Measurements from ENCODE around the gene BICC1.

BICC1 gene

DNA sequence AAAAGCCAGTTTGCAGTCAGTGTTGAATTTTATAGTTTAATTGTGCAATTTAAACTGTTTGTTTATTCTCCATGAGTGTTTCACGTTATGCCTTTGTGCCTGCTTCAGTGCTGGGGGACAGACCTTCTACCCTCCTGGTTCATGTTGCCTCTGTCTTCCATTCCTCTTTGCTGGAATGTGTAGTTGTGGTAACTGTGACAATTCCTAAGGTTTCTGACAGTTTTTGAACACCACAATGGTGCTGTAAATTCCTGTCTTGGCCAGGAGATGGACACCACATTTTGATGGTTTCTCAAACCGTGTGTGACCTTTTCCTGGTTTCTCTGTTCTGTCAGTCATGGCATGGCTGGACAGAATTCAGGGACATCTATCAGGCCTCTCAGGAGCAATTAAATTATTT lies 201.7 kb downstream of the BICC1 start:
- DNase-seq = no peak

- peak; percentile 66 for DNase-seq
Measured at GRCh38 chr10:58715061-58715460, 202.4 kb downstream of the BICC1 start.

DNA sequence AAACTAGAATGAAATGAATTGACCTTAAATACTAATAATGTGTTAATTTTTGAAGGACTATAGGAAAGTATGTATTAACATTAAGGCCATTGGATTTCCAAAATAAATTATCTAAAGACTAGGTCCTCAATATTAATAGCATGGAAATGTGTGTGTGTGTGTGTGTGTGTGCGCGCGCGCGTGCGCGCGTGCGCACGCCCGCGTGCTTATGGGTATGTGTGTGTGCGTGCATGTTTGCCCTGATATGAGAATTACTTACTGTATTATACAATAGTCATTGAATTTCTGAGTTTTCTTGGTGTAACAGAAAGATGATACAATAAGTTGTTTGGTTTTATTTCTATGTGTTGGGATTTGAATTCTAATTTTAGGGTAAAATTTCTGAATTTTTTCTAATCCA lies 205.9 kb downstream of the BICC1 start:
- DNase-seq = no peak

DNA sequence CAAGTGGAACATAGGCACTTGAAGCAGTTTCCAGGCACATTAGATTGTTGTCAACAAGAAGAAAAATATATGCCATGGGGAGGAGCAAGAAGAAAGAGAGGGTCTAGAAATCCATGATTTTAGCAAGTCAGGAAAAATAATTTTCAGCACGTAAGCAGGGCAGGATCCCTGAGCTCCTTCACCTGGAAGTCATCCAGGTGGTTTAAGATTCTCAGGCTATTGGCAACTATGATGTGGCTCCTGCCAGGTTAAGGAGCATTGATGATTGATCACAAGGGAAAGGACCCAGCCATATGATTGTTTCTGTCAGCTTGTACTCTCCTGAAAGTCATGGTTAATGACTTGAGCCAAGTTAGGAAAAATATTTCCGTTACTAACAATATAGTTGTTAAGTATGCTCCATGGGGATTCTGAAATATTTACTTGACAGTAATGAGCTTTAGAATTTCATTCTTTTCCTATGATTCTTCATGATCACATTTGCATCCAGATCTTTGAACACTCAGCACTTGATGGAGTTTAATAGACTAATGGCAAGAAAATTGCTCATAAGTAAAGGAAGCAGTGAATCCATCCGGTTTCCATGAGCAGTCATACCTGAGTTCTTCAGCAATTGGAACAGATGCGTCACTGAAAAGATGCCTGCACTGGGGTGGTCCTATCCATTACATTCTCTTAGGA lies 209.1 kb downstream of the BICC1 start:
- peak; percentile 81 for DNase-seq

- no peak for DNase-seq
Measured at GRCh38 chr10:58723186-58723585, 210.5 kb downstream of the BICC1 start.

GRCh38 chr10:58723966-58724365 lies 211.3 kb downstream of the BICC1 start:
- DNase-seq = peak; percentile 65

GRCh38 chr10:58724781-58725180 lies 212.1 kb downstream of the BICC1 start:
- DNase-seq = no peak

DNA sequence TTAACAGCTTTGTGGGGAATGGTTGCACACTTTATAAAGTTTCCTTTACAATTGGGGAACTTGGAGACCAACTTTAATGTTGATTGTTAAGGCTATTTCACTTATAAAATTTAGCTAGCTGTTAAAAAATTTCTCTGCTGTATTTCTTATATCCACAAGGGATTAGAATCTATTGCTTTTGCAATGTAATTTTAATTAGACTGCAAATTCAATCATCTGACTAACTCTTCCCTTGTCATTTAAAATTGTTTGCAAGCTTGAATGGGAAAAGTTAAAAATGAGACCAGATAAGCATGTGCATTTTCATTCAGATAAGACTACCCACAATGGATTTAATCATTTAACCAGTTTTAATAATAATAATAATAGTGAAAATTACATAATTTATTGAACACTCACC lies 213.2 kb downstream of the BICC1 start:
- DNase-seq = no peak

GRCh38 chr10:58727633-58728032 lies 215.0 kb downstream of the BICC1 start:
- DNase-seq = no peak

DNA sequence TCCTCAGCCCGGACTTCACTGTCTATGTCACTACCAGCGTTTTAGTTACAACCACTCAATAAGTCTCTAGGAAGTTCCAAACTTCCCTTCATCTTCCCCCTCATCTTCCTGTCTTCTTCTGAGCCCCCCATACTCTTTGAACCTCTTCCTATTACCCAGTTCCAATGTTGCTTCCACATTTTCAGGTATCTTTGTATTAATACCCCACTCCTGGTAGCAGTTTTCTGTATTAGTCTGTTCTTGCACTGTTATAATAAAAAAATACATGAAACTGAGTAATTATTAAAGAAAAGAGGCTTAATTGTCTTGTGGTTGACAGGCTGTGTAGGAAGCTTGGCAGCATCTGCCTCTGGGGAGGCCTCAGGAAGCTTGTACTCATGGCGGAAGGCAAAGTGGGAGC lies 218.6 kb downstream of the BICC1 start:
- no peak for DNase-seq

DNA sequence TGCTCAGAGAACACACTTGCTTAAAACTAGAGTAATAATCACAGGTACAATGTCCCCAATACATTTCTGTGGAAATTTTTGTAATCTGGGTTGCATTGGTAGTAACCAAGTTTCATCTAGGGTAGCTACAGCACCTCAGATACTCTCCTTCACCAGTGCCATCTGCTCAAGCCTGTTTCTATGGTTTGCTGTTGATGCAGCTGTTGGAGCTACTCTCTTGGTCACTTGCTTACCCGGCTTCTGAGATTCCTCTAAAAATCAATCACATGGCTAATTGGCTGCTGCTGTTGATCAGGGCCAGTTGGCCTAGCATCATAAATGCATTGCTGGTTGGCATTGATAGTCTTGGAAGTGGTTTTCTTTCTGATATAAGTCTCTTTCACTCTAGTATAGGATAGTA lies 220.8 kb downstream of the BICC1 start:
- no peak for DNase-seq

- peak; percentile 93 for DNase-seq
Measured at GRCh38 chr10:58734116-58734515, 221.4 kb downstream of the BICC1 start.

DNA sequence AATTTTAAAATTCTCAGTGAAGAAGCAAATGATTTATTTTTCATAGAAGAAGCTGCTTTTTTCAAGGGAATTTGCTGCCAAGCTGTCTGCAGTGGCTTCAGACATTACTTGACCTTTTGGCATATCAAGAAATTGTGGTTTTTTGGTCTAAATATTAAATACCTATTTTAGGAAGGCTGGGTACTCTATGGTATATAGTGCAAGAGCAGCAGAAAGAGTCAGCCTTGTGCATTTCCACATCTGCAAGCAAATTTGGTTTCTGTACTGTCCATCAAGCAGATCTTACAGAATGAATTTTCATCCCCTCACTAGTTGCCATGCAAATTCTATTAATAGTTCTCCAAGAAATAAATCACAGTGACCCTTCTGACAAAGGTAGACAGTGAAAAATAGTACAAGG lies 222.0 kb downstream of the BICC1 start:
- DNase-seq = no peak

GRCh38 chr10:58735087-58735486 lies 222.4 kb downstream of the BICC1 start:
- no peak for DNase-seq

- no peak for DNase-seq
Measured at GRCh38 chr10:58740620-58741369, 228.1 kb downstream of the BICC1 start.

GRCh38 chr10:58741673-58742072 lies 229.0 kb downstream of the BICC1 start:
- DNase-seq = no peak

GRCh38 chr10:58742141-58742540 lies 229.5 kb downstream of the BICC1 start:
- peak; percentile 55 for DNase-seq

DNA sequence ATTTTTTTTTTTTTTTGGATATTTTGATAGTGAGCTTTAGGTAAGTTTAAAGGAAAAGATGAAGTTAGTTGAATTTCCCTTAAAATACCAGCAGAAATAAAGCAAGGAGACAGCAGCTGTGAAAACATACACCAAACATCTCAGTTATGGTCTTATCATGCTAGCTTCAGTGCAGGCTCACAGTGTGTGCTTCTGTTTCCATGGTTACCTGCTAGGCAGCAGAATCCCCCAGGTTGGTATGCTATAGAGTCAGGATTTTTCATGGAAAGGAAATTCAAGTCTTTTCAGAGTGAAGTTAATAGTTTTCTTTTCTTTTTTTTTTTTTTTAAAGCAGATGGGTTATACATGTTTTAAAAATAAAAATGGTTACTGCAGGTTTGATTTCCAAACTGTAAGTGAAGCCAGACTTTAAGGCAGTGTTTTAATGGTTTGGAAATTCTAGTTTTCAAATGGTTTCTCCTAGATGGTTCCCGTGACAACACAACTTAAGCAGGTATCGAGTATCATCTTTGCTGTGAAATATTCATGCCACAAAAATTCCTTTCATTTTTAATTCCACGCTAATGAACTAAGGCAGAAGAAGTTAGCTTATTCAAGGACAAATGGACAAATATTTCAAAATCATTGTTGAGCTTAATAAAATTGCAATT lies 230.9 kb downstream of the BICC1 start:
- peak; percentile 67 for DNase-seq

DNA sequence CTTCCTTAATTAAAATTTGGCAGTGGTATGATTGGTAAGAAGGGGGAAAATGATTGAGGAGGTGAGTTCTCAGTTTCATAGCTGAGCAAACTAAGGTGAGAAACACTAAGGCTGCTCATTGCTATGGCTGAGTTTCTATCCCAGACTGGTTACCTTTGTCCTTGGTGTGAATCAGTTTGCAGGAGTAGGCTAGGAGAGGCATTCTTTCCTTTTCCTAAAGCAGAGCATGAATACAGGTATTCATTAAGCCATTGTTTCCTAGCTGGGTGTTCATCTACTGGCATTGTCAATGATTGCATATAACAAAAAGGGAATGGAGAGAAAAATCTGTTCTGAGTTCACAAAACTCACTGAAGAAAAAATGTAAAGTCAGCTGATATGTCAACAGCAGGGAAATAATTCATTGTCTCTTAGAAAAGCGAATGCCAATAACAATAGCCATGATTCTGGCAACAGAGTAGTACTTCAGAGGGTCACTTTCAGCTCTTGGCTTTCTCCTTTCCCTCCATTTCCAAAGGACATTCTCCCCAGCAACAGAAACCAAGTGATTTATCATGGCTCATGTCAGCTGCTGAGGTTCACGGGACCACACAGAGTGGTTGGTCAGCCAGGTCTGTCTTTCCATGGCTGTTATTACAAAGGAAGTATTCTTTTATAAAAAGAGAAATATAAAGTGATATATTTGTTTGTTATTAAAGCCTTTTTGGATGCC lies 234.0 kb downstream of the BICC1 start:
- DNase-seq = peak; percentile 50

DNA sequence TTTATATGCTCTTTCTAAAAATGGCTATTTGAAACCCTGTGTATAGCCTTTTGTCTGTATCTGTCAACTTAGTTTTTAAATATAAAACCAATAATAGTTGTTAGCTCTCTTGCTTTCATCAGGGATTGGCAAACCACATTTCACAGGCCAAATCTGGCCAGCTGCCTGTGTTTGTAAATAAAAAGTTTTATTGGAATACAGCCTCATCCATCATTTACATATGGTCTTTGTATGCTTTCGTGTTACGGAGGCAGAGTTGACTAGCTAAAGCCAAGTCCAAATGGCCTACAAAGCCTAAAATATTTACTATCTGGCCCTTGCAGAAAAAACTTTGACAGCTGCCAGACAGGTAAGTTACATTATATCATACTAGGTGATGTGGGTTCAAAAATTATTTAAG lies 235.0 kb downstream of the BICC1 start:
- no peak for DNase-seq

GRCh38 chr10:58752665-58753064 lies 240.0 kb downstream of the BICC1 start:
- DNase-seq = no peak

GRCh38 chr10:58753425-58753824 lies 240.8 kb downstream of the BICC1 start:
- no peak for DNase-seq
